ENCODE data around the gene MBTPS1.

DNA sequence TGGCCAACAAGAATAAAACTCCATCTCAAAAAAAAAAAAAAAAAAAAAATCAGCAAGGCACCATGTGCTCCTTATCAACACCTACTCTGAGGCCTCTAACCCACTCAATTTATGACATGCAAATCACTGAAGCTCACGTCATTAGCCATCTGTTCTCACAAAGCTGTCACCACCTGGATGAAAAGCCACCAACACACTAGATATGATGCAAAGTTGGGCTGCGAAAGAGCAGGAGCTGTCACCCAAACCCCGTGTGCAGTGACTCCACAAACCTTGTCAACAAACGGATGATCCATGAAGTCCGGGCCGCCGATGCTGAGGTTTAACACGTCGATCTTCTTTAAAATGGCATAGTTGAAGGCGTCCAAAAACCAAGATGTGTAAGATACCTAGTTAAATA, 25.3 kb downstream of the MBTPS1 start:
- TF ChIP-seq, protein P1, sequence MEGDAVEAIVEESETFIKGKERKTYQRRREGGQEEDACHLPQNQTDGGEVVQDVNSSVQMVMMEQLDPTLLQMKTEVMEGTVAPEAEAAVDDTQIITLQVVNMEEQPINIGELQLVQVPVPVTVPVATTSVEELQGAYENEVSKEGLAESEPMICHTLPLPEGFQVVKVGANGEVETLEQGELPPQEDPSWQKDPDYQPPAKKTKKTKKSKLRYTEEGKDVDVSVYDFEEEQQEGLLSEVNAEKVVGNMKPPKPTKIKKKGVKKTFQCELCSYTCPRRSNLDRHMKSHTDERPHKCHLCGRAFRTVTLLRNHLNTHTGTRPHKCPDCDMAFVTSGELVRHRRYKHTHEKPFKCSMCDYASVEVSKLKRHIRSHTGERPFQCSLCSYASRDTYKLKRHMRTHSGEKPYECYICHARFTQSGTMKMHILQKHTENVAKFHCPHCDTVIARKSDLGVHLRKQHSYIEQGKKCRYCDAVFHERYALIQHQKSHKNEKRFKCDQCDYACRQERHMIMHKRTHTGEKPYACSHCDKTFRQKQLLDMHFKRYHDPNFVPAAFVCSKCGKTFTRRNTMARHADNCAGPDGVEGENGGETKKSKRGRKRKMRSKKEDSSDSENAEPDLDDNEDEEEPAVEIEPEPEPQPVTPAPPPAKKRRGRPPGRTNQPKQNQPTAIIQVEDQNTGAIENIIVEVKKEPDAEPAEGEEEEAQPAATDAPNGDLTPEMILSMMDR (IDR thresholded peaks at IDR 0.05; ENCODE audit: low read depth, low read length): no peak
- TF ChIP-seq EZH2phosphoT487 (IDR thresholded peaks at IDR 0.05; ENCODE audit: low read depth): no peak
